H1 (cell line): ENCODE data around the gene TBX6. TPM values are rescaled to one million over a fixed set of nuclear protein-coding genes. Genes with fewer than 3 reads are reported as not detected.

Source experiments
- EP300 ChIP-seq, 2 experiments: IDR thresholded peaks; 1 replicate in 1 of 2; 2 replicates in 1 of 2; pipeline ENCODE4 v1.6.1; 2011 to 2012; ENCODE audit warnings: low read depth in 2 of 2, low read length in 2 of 2, mild to moderate bottlenecking in 2 of 2, borderline replicate concordance in 1 of 2, inconsistent platforms in 1 of 2, moderate library complexity in 1 of 2
- RAD21 ChIP-seq, 2 experiments: IDR thresholded peaks in 1 of 2; conservative IDR thresholded peaks in 1 of 2; 2 replicates each; pipeline ENCODE4 v1.6.1; 2011; ENCODE audit warnings: low read depth in 2 of 2, low read length in 2 of 2, improper control_type of control experiment in 1 of 2, inconsistent platforms in 1 of 2, mild to moderate bottlenecking in 1 of 2, moderate library complexity in 1 of 2
- polyA plus RNA-seq, 7 experiments: library from polyadenylated mRNA; depleted of rRNA in 3 of 7; stranded (reverse) in 5 of 7; unstranded in 2 of 7; fragments of >200 nt in 5 of 7; fragments of 200-250 nt in 2 of 7; gene quantifications; 1 replicate in 5 of 7; 2 replicates in 1 of 7; 4 replicates in 1 of 7; pipeline versions ENCODE4 v1.2.1 to v1.2.3, GENCODE V29; 2011 to 2013; ENCODE audit warnings: missing spikeins in 2 of 7, mixed read lengths in 2 of 7
- total RNA-seq: library from RNA; stranded (reverse); fragmentation: NEBNext Ultra II Directional; extraction: Animal tissue kit (Norgen Biotek cat#: 25700); gene quantifications from 2 replicates; pipeline ENCODE4 v1.2.1, GENCODE V29; 2021
- TF ChIP-seq, protein P1 (sequence below): IDR thresholded peaks from 2 replicates; pipeline ENCODE4 v1.6.1; 2012; ENCODE audit warnings: low read length, inconsistent platforms

Gene TBX6
- total and polyA plus RNA-seq, 2 of the 8 experiments (the other 6 are each of a cell fraction or from before 2014, with no cell fraction given), result 2.2 to 2.8 TPM

DNA sequence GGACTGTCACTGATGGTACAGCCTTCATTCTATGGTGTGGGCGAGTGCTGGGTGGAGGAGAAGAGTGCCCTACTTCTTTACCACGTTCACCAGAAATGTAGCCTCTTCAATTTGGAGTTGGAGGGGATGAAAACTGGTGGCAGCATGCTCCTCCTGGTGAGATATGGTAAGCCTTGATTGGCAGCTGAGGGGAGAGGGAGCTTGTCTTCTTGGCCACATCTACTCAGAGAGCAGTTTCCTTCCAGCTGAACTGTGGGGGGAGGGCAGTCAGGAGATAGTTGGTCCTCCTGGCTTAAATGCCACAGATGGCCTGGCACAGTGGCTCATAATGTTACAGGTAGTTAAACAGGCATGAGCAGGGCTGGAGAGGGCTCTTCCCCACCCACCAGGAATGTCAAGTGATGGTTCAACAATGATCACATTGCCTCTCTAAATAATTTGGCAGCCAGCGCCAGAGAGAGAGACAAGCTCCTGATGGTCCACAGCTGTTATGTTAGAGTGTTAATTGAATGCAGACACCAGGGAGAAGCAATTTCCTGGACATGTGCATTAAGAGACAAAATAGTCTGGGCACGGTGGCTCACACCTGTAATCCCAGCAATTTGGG is 40.2 kb upstream of the TBX6 start (continued):
- TF ChIP-seq, protein P1, sequence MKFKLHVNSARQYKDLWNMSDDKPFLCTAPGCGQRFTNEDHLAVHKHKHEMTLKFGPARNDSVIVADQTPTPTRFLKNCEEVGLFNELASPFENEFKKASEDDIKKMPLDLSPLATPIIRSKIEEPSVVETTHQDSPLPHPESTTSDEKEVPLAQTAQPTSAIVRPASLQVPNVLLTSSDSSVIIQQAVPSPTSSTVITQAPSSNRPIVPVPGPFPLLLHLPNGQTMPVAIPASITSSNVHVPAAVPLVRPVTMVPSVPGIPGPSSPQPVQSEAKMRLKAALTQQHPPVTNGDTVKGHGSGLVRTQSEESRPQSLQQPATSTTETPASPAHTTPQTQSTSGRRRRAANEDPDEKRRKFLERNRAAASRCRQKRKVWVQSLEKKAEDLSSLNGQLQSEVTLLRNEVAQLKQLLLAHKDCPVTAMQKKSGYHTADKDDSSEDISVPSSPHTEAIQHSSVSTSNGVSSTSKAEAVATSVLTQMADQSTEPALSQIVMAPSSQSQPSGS, result no peak
- TF ChIP-seq RAD21 (IDR thresholded peaks at IDR 0.05 in 1 of 2, conservative IDR thresholded peaks at IDR 0.05 in 1 of 2; ENCODE audit: low read depth in 2 of 2, low read length in 2 of 2) (no peak), EP300 (IDR thresholded peaks at IDR 0.05; ENCODE audit: borderline replicate concordance in 1 of 2, low read depth in 2 of 2, low read length in 2 of 2) (no peak)
